ENCODE results near the gene INSYN1.
"Not testable (repeated sequence)": the region's sequence is repeated elsewhere in the genome, so short reads cannot be mapped to it uniquely, and the experiment has no call there.

Gene INSYN1

GRCh38 chr15:73748730-73749129 is 4.4 kb downstream of the INSYN1 start:
- DNase-seq: no peak

GRCh38 chr15:73747847-73748590 is 5.1 kb downstream of the INSYN1 start:
- no peak for DNase-seq

GRCh38 chr15:73746883-73747282 is 6.3 kb downstream of the INSYN1 start:
- no peak for DNase-seq

DNA sequence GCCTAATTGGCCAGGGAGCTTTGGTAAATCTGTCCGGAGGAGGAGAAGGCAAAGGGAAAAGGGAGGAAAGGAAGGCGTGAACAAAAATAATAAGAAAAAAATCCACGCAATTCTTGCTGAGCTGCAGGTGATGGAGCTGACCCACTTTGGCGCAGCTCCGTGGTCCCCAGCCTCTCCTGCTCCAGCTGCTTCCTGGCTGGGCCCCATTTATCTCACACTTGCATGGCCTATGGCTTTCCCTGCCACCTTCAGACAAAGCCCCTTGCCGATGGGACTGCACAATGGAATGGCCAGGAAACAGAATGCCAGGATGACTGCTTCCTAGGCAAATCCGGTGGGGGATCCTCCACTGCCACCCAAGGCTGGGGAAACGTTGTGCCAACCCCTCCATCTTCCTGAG is 6.9 kb downstream of the INSYN1 start:
- DNase-seq: no peak

DNA sequence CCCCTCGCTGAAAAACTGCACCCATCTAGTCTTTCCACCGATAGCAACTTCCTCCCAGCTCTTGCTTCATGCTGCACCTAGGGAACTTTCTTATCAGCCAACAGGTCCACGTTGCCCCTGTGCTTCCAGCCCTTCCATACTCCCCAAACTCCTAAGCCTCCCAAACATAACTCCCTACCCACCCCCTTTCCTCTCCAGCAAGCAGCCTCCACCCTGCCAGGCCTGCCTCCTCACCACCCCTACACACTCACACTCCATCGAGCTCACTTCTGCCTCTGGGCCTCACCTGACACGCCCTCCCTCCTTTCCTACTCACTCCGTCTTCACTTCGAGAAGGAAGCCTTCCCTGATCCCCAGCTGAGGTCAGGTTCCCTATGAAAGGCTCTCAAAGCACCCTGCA is 8.1 kb downstream of the INSYN1 start:
- DNase-seq: no peak

- DNase-seq: no peak
These were observed 8.9 kb downstream of the INSYN1 start for GRCh38 chr15:73744293-73744692.

DNA sequence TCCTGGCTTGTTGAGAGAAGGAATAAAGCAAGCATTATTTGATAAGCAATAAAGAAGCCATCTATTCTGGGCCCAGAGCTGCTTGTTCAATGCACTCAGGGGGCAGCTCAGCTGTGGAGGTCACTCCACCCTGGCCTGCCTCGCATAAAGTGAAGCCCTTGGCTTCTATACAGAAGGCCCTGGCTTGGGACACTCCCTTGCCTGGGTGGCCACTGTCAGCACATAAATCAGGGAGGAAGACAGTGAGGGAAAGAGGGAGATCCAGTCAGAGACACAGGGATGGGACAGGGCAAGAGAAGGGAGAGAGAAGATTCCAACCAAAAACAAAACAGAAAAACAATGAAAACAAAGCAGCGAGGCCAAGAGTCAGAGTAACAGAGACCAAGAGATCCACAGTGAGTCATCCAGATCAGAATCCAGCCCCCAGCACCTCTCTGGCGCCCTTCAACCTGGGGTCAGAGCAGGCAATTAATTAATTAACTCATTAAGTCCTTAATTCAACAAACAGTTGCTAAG is 11.8 kb downstream of the INSYN1 start:
- DNase-seq: no peak

- no peak for DNase-seq
These were observed 12.8 kb downstream of the INSYN1 start for GRCh38 chr15:73740152-73741048.

GRCh38 chr15:73737535-73737934 is 15.6 kb downstream of the INSYN1 start:
- DNase-seq: no peak

- no peak for DNase-seq
These were observed 20.2 kb downstream of the INSYN1 start for GRCh38 chr15:73732930-73733329.

DNA sequence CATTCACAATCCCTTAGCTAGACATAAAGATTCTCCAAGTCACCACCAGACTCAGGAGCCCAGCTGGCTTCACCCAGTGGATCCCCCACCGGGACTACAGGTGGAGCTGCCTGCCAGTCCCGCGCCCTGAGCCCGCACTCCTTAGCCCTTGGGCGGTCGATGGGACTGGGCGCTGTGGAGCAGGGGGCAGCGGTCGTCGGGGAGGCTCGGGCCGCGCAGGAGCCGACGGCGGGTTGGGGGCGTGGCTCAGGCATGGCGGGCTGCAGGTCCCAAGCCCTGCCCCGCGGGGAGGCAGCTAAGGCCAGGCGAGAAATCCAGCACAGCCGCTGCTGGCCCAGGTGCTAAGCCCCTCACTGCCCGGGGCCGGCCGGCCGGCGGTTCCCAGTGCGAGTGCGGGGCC is 21.1 kb downstream of the INSYN1 start:
- not testable (repeated sequence) for DNase-seq

DNA sequence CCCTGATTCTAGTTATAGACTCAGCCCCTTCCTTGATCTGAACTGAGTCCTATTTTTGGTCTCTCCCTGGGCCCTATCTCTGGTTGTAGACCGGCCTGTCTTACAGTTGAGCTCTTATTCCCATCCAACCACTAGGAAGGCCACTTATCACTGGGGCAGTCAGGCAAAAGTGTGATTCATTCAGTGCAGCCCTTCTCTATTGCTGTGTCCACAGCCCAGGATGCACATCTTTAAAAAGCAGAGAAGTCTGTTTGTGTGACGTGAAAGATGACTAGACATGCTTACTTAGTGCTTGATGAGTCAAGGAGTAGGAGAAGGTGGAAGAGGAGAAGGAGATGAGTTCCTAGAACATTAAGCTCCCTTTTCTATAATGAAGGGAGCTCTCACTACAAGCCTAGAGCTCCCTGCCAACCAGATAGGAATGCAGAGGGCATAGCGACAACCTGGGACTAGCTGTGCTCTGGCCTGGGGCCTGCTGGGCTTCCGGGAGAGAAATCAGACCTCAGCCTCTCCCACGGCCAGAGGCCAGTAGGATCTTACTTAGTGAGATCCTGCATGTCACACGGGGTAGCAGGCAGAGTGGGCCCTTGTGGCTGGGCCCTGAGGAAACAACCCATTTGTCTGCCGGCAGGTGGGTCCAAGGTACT is 25.7 kb downstream of the INSYN1 start:
- no peak for DNase-seq

DNA sequence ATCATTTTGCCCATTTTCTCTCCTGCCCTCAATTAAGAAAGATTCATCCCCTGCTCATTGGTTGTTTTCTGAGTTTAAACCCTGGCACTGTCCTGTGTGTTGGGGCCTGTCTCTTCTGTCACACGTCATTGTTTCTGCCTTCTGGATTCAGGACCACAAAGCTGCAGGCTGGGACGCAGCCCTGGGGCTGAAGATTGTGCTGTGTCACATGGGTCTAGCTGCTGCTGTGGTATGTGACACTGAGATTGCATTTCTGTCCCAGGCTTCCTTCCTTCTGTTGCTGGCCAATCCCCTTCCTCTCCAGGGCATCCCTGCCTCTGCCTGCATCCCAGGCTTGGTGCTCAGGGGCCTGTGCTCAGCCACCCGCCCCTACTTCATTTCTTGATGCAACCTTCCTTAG is 28.9 kb downstream of the INSYN1 start:
- no peak for DNase-seq

DNA sequence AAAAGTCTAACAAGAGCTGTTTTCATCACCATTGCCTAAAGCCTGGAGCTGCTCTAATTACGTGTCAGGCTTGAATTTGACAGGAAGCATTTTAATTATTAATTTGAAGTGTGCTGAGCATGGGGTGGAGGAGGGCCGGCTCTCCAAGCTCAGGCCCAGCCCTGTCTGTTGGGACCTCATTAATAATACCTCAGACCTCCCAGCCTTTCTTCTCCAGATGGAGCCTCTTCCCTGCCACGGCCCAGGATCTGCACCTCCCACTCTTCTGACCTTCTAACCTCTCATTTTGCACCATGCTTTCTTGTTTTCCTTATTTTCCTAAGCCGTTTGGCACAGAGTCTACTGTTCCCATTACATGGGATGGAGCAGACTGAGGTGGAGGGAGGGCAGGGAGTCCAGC is 30.0 kb downstream of the INSYN1 start:
- no peak for DNase-seq

- no peak for DNase-seq
These were observed 30.7 kb downstream of the INSYN1 start for GRCh38 chr15:73722425-73722824.

- DNase-seq: no peak
These were observed 34.5 kb downstream of the INSYN1 start for GRCh38 chr15:73718694-73719093.

GRCh38 chr15:73717802-73718201 is 35.3 kb downstream of the INSYN1 start:
- DNase-seq: no peak

DNA sequence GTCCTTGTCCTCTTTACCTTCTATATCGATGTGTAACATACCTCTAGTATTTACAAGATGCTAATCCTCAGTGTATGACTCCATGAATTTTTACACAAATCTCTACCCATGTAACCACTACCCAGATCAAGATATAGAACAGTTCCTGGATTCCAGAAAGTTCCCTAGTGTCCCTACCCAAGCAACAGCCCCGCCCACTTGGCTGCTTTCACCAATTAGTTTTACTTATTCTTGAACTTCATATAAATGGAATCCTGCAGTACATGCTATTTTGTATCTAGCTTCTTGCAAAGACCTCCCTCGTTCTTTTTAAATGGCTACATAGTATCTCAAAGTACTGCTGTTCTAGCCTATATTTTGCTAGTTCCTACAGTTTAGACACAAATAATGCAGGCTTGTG is 35.9 kb downstream of the INSYN1 start:
- DNase-seq: no peak

DNA sequence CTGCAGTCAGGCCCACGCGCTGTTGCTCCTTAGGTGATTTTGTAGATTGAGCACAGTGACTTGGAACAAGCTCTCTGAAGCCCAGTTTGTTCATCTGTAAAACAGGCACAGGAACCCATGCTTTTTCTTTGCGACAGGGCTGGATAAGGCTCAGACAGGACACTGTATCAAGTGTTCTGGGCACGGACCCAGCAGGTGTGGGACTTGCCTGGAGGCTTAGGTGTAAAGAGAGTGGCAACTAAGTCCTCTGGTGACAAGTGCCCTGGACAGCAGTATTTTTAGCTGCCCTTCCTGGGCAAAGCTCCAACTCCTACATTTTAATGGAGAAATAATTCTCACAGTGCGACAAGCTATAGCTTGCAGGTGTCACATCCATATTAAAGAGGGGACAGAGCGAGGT is 36.7 kb downstream of the INSYN1 start:
- DNase-seq: no peak

DNA sequence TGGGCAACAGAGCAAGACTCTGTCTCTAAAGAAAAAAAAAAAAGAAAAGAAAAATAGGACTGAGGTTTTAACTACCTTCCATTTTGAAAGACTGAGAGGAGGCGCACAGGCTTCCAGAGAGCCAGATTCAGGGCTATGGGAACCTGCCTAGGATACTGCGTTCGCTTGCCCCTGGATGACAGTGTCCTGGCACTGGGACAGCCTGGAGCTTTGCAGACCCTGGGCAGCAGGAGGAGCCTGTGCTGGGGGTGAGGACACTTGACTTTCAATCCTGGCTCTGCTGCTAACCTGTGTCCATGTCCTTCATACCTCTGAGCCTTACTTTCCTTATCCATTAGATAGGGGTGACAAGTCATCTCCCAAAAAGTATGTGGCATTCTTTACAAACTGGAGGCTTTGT is 37.7 kb downstream of the INSYN1 start:
- DNase-seq: no peak

DNA sequence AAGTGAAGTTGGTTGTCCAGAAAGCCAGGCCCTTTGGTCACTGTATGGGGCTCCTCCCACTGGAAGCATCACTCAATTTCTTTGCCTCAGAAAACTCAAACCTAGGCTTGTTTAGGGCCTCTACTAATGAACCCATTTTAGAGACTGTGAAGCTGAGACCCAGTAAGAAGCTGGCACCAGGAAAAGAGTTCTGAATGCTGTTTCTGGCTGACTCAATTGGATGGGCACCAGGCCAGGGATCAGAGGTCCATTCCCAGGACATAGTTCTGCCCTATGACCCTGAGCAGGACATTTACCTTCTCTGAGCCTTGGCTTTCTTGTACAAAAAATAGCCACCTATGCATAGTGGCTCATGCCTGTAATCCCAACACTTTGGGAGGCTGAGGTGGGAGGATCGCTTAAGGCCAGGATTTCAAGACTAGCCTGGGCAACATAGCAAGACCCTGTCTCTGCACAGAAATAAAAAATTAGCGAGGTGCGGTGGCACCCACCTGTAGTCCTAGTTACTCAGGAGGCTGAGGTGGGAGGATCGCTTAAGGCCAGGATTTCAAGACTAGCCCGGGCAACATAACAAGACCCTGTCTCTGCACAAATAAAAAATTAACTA is 38.4 kb downstream of the INSYN1 start:
- DNase-seq: no peak

GRCh38 chr15:73712107-73712506 is 41.0 kb downstream of the INSYN1 start:
- no peak for DNase-seq

DNA sequence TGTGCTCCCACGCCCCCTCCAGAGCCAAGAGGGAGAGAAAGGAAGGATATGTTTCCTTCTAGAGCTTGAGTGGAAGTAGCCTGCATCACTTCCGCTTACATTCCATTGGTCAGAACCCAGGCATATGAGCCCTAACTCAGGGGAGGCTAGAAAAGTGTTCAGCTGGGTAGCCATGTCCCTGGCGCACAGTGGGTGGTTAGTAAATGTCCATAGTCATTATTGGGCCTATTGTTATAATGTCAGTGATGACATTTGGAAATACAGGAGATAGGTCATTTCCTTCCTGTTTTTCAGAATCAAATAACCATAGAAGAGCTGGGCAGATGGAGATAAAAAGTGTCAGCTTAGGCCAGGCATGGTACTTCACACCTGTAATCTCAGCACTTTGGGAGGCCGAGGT is 41.6 kb downstream of the INSYN1 start:
- peak in 1 of 2 donors; percentile 32 for DNase-seq

Measured in inflammatory macrophage (primary cell).